Activated CD8-positive, alpha-beta memory T cell treated with anti-CD3 and anti-CD28 coated beads, Interleukin-2, amount 50 U/mL, for 48 hours (primary cell): Measurements from ENCODE around the gene COPS9.

ENCODE experiments used
- DNase-seq: peaks from one replicate; pipeline ENCODE4 v3.0.0-alpha.2; 2020

The COPS9 gene

GRCh38 chr2:240165661-240166060 is 29.6 kb upstream of the COPS9 start:
- no peak for DNase-seq

- no peak for DNase-seq
Measured at GRCh38 chr2:240165034-240165433, 28.9 kb upstream of the COPS9 start.

- DNase-seq: no peak
Measured at GRCh38 chr2:240164586-240164985, 28.5 kb upstream of the COPS9 start.

GRCh38 chr2:240163844-240164574 is 27.9 kb upstream of the COPS9 start:
- DNase-seq: no peak

- DNase-seq: no peak
Measured at GRCh38 chr2:240162939-240163714, 27.0 kb upstream of the COPS9 start.

- DNase-seq: no peak
Measured at GRCh38 chr2:240162531-240162930, 26.4 kb upstream of the COPS9 start.

GRCh38 chr2:240162032-240162431 is 25.9 kb upstream of the COPS9 start:
- no peak for DNase-seq

GRCh38 chr2:240161087-240161750 is 25.1 kb upstream of the COPS9 start:
- DNase-seq: no peak

GRCh38 chr2:240160291-240161086 is 24.4 kb upstream of the COPS9 start:
- no peak for DNase-seq

- no peak for DNase-seq
Measured at GRCh38 chr2:240159251-240159839, 23.2 kb upstream of the COPS9 start.

GRCh38 chr2:240157147-240157470 is 21.0 kb upstream of the COPS9 start:
- no peak for DNase-seq

GRCh38 chr2:240156435-240157146 is 20.5 kb upstream of the COPS9 start:
- DNase-seq: no peak

GRCh38 chr2:240155745-240156390 is 19.8 kb upstream of the COPS9 start:
- no peak for DNase-seq

- no peak for DNase-seq
Measured at GRCh38 chr2:240155048-240155744, 19.1 kb upstream of the COPS9 start.

- no peak for DNase-seq
Measured at GRCh38 chr2:240154606-240155005, 18.5 kb upstream of the COPS9 start.

- no peak for DNase-seq
Measured at GRCh38 chr2:240153418-240153817, 17.3 kb upstream of the COPS9 start.

- no peak for DNase-seq
Measured at GRCh38 chr2:240151477-240152031, 15.4 kb upstream of the COPS9 start.

GRCh38 chr2:240149943-240150784 is 14.1 kb upstream of the COPS9 start:
- DNase-seq: peak; percentile 70

- DNase-seq: no peak
Measured at GRCh38 chr2:240147911-240148587, 11.9 kb upstream of the COPS9 start.
